GM21723 (cell line): Measurements from ENCODE around the gene SPEM2.

Experiments used
- ATAC-seq: cut with Tn5 transposase; IDR thresholded peaks from one replicate; pipeline ENCODE4 v1.9.1; 2021; ENCODE audit warnings: mild to moderate bottlenecking, moderate library complexity; ENCODE audit not compliant: unreplicated experiment

Gene SPEM2

DNA sequence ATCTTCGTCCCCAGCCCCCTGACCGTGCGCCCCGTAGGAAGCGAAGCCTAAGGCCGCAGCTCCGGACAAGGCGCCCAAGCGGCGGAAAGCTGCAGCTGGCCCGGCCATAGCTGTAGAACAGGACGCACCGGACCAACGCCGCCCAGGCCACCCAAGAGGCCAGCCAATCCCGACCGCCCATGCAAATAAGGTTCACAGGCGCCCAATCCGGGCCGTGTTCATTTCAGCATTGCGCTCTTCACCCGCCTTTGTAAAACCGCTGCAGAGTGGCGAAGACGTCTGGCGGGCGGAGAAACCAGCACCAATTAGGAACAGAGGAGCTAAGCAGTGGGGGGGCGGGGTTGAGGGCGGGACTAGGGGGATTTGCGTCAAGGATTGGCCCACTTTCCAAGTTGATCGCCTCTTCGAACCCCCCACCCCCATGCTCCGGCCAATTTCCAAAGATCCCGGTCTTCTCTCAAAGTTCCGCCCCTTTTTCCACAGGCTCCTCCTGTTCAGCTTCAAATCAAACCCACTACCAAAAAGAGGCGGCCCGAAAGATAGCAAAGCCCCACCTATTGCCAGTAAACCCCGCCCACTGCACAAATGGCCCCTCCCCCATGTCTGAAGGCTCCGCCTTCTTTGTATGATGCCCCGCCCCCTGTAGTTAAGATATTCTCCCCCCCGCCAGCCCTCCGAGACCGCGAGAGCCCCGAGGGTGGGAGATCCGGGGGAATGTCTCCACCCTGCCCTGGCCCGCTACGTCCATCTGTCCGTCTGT, 21.3 kb upstream of the SPEM2 start, which contains the start of gene TMEM256:
TMEM256 (minus strand) TSS at position 121 of the 760 bp plus-strand sequence; CDS start at position 108, 13 bp downstream.
- peak; percentile 91 for ATAC-seq

DNA sequence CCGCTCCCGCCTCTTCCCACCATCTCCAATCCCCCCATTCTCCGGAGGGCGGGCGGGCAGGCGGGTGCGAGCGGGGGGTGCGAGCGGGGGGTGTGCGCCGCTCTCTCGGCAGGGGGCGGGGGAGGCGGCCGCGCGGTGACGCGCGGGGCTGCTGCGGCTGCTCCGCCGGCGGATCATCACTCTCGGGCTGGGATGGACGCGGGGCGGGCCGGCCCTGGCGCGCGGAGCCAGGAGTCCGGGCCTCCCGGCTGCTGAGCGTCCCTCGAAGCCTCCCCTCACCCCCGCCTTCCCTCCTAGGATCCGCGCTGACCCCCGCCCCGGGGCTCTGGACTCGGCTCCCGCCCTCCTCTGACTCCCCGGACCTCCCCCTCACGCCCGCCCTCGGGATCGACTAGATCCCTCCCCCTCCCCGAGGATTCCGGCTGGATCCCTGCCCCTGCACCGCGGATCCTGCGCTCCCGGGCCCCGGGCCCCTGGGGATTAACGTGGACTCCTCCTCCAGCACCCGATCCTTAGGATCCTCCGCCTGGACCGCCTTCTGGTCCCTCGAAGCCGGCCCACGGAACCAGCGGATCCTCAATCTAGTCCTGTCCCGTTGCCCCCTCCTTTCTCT, 20.6 kb upstream of the SPEM2 start:
- ATAC-seq, result peak; percentile 25

DNA sequence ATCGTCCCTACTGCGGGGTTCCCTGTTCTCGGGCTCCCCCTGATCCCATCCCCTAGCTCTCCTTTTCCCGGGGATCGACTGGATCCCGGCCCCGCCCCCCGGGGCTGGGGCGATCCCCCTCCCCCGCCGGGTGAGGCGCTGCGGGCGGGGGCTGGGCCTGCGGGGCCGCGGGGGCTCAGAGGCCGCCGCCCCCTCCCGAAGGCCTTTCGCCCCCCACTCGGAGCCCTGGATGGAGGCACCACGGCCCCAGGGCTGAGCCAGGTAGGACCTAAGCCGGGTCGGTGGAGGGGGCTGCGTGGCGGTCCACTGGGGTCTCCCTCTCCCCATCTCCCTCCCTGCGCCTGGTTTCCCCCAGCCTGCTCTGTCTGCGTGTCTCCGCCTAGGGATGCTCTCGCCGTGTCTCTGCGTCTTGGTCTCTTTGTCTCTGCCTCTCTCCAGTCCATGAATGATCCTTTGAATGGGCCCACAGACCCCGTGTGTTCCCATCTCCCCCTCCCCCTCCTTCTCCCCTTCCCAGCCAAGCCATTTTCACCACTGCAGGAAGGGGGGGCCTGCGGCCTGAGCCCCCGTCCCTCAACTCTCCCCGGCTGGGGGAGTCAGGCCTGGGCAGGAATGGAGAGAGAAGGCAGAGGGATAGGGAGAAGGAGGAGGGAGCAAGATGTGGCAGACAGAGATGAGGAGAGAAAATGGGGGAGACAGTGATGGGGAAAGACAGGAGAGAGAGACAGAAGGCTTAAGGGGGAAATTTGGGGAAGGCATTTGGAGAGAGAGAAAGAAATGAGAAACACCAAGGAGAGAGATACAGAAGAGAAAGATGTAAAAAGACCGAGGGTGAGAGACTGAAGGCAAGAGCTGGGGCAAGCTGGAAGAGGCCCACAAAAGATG, 19.8 kb upstream of the SPEM2 start:
- ATAC-seq, result no peak

GRCh38 chr17:7406235-7406825, 19.1 kb upstream of the SPEM2 start:
- ATAC-seq, result no peak

- no peak for ATAC-seq
These were observed 18.3 kb upstream of the SPEM2 start for GRCh38 chr17:7407082-7407481.

- no peak for ATAC-seq
These were observed 17.7 kb upstream of the SPEM2 start, which contains the start of gene NLGN2 for GRCh38 chr17:7407485-7408251. TSS of gene NLGN2 (plus strand) at chr17:7407845. CDS start at chr17:7408256, 411 bp downstream.

DNA sequence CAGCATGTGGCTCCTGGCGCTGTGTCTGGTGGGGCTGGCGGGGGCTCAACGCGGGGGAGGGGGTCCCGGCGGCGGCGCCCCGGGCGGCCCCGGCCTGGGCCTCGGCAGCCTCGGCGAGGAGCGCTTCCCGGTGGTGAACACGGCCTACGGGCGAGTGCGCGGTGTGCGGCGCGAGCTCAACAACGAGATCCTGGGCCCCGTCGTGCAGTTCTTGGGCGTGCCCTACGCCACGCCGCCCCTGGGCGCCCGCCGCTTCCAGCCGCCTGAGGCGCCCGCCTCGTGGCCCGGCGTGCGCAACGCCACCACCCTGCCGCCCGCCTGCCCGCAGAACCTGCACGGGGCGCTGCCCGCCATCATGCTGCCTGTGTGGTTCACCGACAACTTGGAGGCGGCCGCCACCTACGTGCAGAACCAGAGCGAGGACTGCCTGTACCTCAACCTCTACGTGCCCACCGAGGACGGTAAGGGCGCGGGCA, 17.1 kb upstream of the SPEM2 start:
- ATAC-seq, result no peak

DNA sequence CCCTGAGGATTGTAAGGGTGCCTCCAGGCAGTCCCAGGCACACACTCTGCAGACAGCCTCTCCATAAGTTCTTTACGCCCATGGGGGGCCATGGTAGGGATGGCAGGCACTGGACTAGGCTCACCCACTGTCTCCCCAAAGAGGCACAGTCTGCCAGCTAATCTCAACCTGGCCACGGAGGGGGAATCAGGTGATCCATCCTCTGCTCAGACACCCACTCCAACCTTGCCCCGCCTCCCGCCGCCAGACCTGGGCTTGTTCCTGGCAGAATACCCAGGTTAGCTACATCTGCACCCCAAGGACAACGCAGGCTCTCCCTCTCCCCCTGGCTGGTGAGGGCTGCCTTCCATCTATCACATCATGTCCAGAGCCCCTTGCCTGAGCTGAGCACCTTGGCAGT, 16.6 kb upstream of the SPEM2 start:
- no peak for ATAC-seq

- ATAC-seq, result no peak
These were observed 15.7 kb upstream of the SPEM2 start for GRCh38 chr17:7409716-7410115.

DNA sequence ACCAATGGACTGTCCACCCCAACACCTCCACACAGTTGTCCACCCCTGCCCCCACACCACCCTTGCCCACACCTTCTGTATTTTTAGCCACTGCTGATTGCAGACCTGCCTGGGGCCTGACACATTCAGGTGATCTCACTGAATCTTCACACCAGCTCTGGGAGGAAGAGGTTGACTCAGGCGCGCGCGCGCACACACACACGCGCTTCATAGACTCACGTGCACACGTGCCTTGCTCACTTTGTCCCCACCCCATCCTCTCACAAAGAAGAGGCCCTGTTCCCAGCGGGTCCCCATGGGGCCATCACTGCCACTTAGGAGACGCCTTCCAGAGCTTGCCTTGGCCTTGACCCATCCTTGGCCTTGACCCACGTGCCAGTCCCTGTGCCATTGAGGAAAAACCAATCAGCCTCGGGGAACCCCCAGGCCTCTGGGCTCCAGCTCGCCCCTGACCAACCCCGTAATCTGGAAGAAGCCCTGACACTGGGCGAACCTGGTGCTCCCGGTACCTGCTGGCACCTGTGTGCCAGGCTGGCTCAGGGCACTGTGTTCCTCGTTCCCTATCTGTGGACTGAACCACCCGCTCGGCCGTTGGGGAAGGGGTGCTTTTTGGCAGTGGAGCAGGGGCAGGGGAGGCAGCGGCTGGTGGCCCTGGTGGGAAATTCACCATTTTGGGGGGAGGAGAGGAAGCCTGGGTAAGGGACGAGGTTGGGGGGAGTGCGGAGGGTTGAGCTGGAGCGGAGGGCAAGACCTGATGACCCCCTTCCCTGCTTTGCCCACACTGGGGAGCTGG, 14.6 kb upstream of the SPEM2 start:
- ATAC-seq, result no peak

GRCh38 chr17:7411427-7411750, 14.0 kb upstream of the SPEM2 start:
- ATAC-seq, result no peak

DNA sequence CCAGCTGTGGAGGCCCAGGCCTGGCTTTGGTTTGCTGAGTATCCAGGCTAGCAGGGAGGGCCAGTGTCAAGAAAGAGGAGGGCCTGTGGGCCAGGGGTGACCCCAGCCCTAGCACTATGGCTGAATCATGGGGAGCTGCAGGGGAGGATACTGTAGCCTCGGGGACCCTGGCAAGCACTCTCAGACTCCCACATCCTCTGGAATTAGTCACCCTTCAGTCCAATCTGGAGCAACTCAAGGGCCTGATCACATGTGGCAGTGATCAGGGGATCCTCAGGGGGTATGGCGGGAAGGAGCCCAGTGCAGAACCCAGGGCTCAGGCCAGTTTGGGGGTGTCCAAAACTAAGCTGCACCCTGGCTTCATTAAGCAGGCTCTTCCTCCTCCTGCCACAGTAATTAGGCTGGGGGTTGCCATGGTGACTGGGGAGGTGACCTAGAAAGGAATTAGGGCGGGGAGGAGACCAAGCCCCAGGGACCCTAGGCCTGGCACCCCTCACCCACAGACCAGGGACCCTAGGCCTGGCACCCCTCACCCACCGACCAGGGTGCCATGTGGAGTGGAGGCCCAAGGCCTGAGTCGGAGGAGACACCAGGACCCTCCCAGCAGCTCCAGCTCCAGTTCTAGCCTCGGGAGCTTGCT, 11.9 kb upstream of the SPEM2 start:
- no peak for ATAC-seq

- no peak for ATAC-seq
These were observed 10.6 kb upstream of the SPEM2 start for GRCh38 chr17:7414837-7415236.

GRCh38 chr17:7415784-7416183, 9.6 kb upstream of the SPEM2 start:
- no peak for ATAC-seq

DNA sequence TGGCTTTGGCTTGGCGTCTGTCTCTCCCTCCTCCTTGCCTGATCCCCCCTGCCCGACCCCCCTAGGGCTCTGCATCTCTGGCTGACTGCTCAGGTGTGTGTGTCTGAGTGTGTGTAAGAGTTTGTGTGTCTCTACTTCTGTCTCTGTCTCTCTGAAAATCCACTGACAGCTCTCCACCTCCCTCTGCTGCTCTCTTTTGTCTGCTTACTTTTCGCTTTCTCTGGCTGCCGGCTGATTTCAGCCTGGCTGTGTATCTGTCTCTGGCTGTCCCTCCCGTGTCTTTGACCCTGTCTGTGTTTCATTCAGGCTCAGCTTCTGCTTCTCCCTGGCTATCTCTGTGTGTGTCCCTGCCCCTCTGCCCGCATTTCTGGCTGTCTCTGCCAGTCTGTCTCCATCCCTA, 9.1 kb upstream of the SPEM2 start:
- no peak for ATAC-seq

DNA sequence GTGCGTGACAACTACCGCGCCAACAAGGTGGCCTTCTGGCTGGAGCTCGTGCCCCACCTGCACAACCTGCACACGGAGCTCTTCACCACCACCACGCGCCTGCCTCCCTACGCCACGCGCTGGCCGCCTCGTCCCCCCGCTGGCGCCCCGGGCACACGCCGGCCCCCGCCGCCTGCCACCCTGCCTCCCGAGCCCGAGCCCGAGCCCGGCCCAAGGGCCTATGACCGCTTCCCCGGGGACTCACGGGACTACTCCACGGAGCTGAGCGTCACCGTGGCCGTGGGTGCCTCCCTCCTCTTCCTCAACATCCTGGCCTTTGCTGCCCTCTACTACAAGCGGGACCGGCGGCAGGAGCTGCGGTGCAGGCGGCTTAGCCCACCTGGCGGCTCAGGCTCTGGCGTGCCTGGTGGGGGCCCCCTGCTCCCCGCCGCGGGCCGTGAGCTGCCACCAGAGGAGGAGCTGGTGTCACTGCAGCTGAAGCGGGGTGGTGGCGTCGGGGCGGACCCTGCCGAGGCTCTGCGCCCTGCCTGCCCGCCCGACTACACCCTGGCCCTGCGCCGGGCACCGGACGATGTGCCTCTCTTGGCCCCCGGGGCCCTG, 8.3 kb upstream of the SPEM2 start:
- no peak for ATAC-seq

DNA sequence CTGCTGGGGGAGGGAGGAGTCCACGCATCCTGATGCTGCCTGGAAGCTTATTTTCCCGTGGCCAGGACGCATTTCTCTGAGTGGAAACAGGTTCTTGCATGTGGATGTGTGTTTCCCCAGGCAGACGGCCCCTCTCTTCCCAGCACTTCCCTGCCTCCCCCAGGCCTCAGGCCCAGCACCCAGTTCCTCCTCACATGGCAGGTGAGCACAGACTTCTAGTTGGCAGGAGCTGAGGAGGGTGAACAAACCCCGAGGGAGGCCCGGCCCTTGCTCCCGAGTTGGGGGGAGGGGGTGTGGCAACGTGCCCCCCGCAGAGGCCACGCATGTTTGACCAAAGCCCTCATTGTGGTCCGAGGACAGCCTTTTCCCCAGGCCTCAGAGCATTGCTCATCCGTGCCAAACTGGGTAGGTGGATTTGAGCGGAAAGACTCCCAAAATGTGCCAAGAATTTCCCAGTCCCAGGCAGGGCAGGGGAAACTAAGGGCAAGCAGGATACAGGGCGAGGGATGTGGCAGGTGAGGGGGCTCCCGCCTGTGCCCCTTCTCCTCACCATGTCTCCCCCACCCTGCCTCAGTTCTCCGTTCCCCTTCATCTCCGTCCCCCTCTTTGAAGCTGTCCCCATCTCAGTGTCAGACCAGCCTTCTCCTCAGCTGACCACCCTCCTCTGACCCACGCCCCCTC, 6.8 kb upstream of the SPEM2 start:
- no peak for ATAC-seq
